HG03575 (cell line): ENCODE results near the gene FCN2.

Source experiments
- ATAC-seq: cut with Tn5 transposase; IDR thresholded peaks from one replicate; pipeline ENCODE4 v1.9.1; 2021; ENCODE audit not compliant: unreplicated experiment, insufficient number of reproducible peaks, low FRiP score; ENCODE audit errors: extremely low read depth

Gene FCN2

GRCh38 chr9:134896834-134897583 is 16.4 kb downstream of the FCN2 start:
- ATAC-seq: no peak

GRCh38 chr9:134897584-134898170 is 17.1 kb downstream of the FCN2 start:
- ATAC-seq: no peak

GRCh38 chr9:134898319-134898718 is 17.7 kb downstream of the FCN2 start:
- no peak for ATAC-seq

DNA sequence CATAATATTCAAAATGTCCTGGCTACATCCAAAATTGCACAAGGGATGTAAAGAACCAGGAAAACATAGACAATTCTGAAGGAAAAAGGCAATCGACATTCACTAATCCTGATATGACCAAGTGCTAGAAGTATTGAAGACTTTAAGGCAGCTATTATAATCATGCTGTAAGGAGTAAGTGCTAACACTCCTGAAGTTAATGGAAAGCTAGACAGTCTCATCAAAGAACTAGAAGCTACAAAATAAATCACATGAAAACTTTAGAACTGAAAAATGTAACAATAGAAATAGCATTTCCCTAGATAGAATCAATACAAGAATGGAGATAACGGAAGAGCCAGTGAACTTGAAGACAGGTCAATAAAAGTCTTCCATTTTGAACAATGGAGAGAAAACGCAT is 18.6 kb downstream of the FCN2 start:
- no peak for ATAC-seq

GRCh38 chr9:134899818-134900217 is 19.2 kb downstream of the FCN2 start:
- no peak for ATAC-seq

GRCh38 chr9:134902936-134903335 is 22.3 kb downstream of the FCN2 start:
- no peak for ATAC-seq

DNA sequence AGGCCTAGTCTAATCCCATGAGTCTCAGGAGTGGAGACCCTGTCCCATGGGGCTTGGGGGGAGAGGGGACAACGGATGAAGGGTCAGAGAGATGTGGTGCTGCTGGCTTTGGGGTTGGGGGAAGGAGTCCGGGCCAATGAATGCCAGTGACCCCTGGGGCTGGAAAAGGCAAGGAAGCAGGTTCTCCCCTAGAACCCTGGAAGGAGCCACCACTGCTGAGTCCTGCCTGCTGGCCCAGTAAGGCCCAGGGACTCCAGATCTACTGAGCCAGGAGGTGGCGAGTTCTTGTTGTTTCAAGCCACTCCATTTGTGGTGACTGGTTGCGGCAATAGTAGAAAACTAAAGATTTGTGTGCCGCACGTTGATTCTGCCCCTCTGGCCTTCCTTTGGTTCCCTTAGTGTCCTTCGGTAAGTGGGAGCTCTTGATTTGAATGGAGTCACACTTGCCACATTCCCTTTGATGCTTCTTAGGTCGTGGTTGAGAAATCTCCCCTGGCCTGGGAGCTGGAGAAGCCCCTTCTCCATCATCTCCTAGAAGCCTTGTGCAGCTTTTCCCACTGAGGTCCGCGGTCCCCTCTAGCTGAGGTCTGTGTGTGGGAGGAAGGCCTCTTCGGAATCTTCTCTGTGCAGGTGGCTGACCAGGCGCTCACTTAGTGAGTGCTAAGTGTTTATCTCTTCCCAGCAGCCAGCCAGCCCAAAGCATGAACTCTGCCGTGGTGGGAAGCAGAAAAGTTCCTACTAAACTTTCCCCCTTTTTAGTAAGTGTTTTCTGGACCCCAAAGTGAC is 28.1 kb downstream of the FCN2 start:
- ATAC-seq: no peak

DNA sequence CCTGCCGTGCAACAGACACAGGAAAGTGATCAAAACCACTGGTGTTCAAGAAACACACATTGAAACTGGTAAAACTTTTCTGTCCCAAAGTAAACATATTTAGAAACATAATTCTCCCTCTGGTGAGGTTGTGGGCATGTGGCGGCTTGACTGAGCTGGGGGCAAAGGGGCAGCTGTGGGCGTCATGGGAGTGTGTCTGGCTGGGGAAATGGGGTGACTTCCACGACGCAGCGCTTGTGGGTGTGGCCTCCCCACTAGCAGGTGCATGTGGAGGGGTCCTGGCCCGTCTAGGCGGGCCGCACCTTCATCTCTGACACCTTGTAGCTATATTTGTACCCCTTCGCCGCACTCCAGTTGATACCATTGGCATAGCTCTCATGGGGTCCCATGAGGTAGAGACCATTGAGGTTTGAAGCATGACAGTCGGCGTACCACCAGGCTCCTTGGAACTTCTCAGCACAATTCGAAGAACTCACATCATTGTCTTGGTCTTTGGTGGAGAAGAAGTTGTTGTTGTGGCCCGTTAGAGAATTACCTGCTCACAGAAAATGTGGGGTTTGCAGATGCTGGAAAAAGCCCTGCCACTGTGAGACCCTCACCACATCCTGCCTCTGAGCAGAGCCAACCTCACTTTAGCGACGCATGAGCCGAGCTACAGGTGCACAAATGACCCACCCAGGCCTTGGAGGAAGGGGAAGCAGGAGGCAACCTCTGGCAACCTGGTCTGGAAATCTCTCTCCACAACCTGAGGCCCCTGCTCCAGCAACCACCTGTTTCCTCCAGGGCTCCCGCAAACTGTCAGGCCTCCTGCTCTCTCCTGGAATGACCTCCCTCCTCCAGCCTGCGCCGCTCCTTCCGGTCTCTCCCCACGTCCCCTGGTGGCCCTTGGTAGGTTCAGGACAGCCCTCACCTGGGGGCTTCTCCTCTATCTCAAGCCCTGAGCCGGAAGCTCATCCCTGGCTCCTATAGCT is 29.2 kb downstream of the FCN2 start:
- ATAC-seq: no peak

- ATAC-seq: no peak
Measured at GRCh38 chr9:134912126-134912840, 31.7 kb downstream of the FCN2 start.

DNA sequence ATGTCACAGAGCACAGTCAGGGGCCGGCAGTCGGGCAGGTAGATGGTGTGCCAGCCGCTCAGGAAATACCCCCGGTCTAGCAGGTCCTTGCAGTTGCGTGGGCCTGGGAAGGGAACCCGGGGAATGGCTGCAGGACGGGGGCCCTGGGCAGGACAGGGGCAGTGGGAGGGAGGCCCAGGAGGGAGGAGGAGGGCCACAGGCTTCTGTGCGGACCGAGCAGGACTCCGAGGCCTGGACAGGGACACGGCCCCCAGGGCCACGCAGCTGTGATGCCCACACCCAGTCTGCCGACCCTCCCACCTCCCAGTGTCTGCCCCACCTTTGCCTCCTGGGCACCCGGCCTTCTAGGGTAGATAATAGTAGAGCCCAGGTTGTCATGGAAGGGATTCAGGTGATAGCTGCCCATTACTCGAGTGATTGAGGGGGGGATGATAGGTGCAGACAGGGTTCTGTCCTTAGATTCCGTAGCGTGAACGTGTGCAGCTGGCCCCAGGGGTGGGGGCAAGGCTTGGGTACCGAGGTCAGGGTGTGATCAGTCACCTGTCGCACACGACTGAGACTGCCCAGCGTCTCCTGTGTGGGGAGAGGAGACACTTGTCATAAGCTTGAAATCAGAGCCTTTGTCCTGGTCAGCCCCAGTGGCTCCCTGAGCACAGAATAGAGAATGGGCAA is 32.6 kb downstream of the FCN2 start:
- no peak for ATAC-seq

- ATAC-seq: no peak
Measured at GRCh38 chr9:134913713-134914500, 33.3 kb downstream of the FCN2 start.

GRCh38 chr9:134914501-134914834 is 33.9 kb downstream of the FCN2 start:
- ATAC-seq: no peak

GRCh38 chr9:134915046-134915985 is 34.7 kb downstream of the FCN2 start:
- ATAC-seq: no peak

- no peak for ATAC-seq
Measured at GRCh38 chr9:134916161-134916665, 35.6 kb downstream of the FCN2 start.

DNA sequence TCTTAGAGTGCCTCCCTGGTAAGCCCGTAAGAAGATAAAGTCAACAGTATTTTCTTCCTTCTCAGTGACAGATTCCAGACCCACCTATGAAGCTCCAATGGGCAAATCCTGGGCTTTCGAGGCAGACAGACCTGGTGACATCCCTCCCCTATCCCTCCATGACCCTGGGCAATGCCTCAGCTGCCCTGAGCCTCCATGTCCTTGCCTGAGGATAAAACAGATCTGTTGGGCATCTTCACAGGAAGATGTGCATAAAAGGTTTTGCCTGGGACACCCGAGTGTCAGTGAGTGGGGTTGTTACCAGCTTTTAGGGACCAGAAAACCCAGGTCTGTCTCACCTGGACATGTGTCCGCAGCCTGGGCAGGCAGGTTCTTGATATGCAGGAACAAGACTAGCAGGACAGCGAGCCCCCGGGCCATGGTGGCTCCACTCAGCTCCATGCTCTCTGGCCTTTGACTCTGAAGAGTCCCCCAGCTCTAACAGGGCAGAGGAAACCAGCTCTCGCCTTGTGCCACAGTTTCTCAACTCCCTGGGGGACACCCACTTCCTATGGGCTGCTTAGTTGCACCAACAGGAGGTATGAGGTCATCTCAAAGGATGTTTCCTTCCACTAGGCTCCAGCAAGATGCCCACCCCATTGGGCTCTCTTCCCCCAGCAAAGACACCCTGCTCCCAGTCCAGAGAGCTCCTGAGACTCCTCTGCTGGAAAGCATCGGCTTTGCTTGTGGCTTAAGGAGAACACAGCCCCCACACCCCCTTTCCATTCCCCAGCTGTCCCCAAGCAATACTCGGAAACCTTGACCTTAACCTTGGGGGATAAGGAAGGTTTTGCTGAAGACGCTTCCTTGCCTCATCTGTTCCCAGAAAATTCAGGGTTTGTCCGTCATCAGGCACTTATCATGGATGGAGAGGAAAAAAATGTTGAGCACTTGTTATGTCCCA is 37.1 kb downstream of the FCN2 start, which contains the start of gene FCN1:
TSS of gene FCN1 (minus strand) at position 482 of the 943 bp plus-strand sequence. CDS start at position 441, 41 bp downstream.
- no peak for ATAC-seq
